PFSK-1 (cell line): ENCODE measurements around the gene UTP3.

Experiments
- FOXP2 ChIP-seq: optimal IDR thresholded peaks from 2 replicates; pipeline ENCODE3; 2011; ENCODE audit warnings: borderline replicate concordance, control low read depth, inconsistent platforms; ENCODE audit not compliant: insufficient read depth; ENCODE audit errors: extremely low read length, extremely low read depth
- POLR2AphosphoS5 ChIP-seq: IDR thresholded peaks from 2 replicates; pipeline ENCODE4 v1.6.1; 2012; ENCODE audit warnings: low read depth, mild to moderate bottlenecking, control low read depth, low read length, moderate library complexity
- SIN3A ChIP-seq: IDR thresholded peaks from 2 replicates; pipeline ENCODE4 v1.6.1; 2012; ENCODE audit warnings: mild to moderate bottlenecking, low read length, moderate library complexity, borderline replicate concordance; ENCODE audit not compliant: insufficient read depth
- TAF1 ChIP-seq: IDR thresholded peaks from 2 replicates; pipeline ENCODE4 v1.6.1; 2012; ENCODE audit warnings: low read length, control low read depth, borderline replicate concordance; ENCODE audit not compliant: insufficient read depth
- TF ChIP-seq, protein P1 (sequence below), 2 experiments: IDR thresholded peaks; 2 replicates each; pipeline versions ENCODE4 v1.6.1 to v1.8.0; 2011 to 2012; ENCODE audit warnings: low read depth in 2 of 2, low read length in 2 of 2, control low read depth in 1 of 2, inconsistent platforms in 1 of 2, mild to moderate bottlenecking in 1 of 2, moderate library complexity in 1 of 2; ENCODE audit not compliant: insufficient read depth in 1 of 2

UTP3 gene

DNA sequence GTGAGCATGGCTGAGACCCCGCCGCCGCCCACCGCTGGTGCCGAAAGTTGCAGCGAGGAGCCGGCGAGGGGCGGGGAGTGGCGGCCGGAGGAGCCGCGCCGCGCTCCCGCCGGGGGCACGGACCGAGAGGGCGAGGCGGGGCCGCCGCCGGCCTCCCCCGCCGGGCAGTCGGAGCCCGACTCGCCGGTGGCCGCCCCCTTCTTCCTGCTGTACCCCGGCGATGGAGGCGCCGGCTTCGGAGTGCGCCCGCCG, 16.5 kb downstream of the UTP3 start:
- TF ChIP-seq TAF1 (no peak), SIN3A (no peak), POLR2AphosphoS5 (no peak), FOXP2 (no peak)
- TF ChIP-seq, protein P1, sequence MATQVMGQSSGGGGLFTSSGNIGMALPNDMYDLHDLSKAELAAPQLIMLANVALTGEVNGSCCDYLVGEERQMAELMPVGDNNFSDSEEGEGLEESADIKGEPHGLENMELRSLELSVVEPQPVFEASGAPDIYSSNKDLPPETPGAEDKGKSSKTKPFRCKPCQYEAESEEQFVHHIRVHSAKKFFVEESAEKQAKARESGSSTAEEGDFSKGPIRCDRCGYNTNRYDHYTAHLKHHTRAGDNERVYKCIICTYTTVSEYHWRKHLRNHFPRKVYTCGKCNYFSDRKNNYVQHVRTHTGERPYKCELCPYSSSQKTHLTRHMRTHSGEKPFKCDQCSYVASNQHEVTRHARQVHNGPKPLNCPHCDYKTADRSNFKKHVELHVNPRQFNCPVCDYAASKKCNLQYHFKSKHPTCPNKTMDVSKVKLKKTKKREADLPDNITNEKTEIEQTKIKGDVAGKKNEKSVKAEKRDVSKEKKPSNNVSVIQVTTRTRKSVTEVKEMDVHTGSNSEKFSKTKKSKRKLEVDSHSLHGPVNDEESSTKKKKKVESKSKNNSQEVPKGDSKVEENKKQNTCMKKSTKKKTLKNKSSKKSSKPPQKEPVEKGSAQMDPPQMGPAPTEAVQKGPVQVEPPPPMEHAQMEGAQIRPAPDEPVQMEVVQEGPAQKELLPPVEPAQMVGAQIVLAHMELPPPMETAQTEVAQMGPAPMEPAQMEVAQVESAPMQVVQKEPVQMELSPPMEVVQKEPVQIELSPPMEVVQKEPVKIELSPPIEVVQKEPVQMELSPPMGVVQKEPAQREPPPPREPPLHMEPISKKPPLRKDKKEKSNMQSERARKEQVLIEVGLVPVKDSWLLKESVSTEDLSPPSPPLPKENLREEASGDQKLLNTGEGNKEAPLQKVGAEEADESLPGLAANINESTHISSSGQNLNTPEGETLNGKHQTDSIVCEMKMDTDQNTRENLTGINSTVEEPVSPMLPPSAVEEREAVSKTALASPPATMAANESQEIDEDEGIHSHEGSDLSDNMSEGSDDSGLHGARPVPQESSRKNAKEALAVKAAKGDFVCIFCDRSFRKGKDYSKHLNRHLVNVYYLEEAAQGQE (IDR thresholded peaks at IDR 0.05; ENCODE audit: insufficient read depth in 1 of 2, low read depth in 2 of 2, low read length in 2 of 2): no peak

DNA sequence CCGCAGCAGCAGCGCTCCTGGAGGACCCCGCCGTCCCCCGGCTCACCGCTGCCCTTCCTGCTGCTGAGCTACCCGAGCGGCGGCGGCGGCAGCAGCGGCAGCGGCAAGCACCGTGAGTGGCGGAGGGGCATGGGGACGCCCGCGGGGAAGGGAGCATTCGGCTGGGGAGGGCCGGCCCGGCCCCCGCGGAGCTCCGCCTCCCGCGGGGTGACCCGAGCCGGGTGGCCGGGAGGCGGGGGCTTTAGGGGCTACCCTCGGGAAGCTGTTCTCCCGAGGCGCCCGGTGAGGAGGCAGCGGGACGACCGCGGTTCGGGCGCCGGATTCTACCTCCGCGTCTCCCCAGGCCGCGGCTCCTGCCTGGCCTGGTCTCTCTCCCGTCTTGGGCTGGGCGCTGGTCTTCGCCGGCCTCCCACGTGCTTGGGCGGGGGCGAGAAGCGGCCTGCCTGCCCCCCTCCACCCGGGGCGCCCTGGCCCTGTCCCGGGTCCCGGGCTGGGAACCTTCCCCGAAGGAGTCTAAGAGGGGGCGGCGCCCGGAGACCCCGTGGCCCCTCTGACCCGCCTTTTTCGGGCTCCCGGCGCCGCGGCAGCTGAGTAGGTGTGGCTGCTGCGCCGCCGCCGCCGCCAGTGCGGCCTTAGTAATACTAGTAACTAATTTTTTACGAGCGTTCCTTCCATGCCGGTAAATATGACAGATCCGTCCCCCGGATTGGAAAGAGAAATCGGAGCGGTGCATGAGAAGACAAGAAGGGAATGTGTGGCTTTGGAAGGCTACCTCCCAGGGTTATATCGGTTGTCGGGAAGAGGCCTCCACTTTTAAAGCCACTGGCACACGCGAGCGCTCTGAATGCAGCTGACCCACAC, 17.1 kb downstream of the UTP3 start:
- peak; percentile 29; the same call in 1 of the 2 replicates for TF ChIP-seq POLR2AphosphoS5
- TF ChIP-seq TAF1: no peak
- peak; percentile 65; the same call in 1 of the 2 replicates for TF ChIP-seq SIN3A

DNA sequence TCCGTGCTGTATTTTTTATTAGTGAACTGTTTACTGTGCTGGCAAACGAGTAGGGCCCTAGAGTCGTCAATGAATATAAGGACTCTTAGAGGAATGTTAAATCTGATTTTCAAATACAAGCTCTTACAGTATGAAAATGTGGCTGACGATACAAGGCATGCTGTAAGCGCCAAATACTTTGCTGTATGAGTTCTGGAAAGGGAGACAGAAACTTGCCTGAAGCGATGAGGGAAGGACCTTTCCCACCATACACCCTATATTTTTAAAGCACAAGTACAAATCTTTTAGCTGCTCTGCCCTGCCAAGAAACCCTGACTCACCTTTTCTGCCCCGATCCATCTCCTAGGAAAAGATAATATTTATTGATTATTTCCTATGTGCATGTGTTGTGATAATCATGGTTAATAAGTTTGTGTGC, 17.7 kb downstream of the UTP3 start:
- TF ChIP-seq SIN3A: no peak
- no peak for TF ChIP-seq TAF1
- TF ChIP-seq POLR2AphosphoS5: no peak
- TF ChIP-seq, protein P1 (IDR thresholded peaks at IDR 0.05; ENCODE audit: insufficient read depth in 1 of 2, low read depth in 2 of 2, low read length in 2 of 2): no peak

DNA sequence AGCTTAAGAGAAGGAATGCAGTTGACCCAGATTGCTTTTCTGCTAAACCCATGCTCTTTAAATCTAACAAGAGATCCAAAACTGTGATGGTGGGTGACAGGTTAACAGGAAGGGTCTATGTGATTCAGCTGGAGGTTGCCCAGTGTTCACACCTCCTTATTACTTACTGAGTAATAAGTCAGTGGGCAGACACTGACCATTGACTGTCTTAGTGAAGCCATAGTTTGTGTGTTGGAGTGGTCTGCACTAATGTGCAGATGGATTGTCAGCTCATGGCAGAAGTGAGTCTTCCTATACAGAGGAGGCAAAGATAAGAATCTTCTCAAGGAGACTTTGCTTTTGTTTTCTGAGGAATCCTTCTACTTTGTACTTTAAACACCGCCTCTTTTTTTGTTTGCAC, 18.2 kb downstream of the UTP3 start:
- TF ChIP-seq POLR2AphosphoS5 (no peak), TAF1 (no peak), FOXP2 (no peak), SIN3A (no peak)
- TF ChIP-seq, protein P1 (IDR thresholded peaks at IDR 0.05; ENCODE audit: insufficient read depth in 1 of 2, low read depth in 2 of 2, low read length in 2 of 2): no peak

DNA sequence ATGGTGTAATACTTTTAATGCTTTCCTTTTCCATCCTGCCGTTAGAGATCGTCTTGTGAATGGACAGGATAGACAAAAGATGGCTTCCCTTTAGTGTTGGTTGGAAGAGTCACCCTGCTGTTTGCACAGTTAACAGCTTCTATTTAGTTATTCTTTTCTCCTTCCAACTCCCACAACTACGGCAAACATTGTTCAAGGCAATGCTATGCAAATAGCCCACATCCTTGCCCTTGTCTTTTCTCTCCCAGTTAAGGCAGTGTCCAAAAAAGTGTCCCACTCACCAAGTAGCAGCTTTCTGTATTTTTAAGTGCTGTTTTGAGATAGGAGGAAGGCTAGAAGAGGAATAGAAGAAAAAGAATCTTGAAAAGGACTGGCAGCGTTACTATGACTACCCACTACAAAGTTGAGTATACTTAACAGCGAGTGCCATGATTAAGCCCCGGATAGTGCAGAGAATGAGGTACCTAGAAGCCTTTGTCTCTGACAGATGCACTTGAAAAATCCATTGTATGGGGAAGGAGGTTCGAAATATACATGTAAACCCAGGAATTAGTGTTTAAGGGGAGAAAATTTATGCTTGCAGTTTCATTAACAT, 21.4 kb downstream of the UTP3 start:
- no peak for TF ChIP-seq POLR2AphosphoS5
- TF ChIP-seq TAF1: no peak
- no peak for TF ChIP-seq FOXP2
- no peak for TF ChIP-seq SIN3A
- TF ChIP-seq, protein P1 (IDR thresholded peaks at IDR 0.05; ENCODE audit: insufficient read depth in 1 of 2, low read depth in 2 of 2, low read length in 2 of 2): no peak
